T47D (cell line): ENCODE measurements around the gene DCHS1.
"Not testable (repeated sequence)": the region's sequence is repeated elsewhere in the genome, so short reads cannot be mapped to it uniquely, and the experiment has no call there.

ENCODE experiments used
- DNase-seq, 2 experiments: peaks; one replicate each; pipeline versions ENCODE4 v3.0.0 to v3.0.0-alpha.2; 2011 to 2012; ENCODE audit warnings: low read depth in 1 of 2, low spot score in 1 of 2
- JUND ChIP-seq: IDR thresholded peaks from 2 replicates; pipeline ENCODE4 v1.6.1; 2012; ENCODE audit warnings: low read depth
- in situ Hi-C: cut with HindIII; loops from 2 replicates; pipeline ENCODE4 v1.10.0; 2016; ENCODE audit warnings: low sequenced_read_pairs, low pct_unique_long_range_greater_than_20kb

The DCHS1 gene, protein sequence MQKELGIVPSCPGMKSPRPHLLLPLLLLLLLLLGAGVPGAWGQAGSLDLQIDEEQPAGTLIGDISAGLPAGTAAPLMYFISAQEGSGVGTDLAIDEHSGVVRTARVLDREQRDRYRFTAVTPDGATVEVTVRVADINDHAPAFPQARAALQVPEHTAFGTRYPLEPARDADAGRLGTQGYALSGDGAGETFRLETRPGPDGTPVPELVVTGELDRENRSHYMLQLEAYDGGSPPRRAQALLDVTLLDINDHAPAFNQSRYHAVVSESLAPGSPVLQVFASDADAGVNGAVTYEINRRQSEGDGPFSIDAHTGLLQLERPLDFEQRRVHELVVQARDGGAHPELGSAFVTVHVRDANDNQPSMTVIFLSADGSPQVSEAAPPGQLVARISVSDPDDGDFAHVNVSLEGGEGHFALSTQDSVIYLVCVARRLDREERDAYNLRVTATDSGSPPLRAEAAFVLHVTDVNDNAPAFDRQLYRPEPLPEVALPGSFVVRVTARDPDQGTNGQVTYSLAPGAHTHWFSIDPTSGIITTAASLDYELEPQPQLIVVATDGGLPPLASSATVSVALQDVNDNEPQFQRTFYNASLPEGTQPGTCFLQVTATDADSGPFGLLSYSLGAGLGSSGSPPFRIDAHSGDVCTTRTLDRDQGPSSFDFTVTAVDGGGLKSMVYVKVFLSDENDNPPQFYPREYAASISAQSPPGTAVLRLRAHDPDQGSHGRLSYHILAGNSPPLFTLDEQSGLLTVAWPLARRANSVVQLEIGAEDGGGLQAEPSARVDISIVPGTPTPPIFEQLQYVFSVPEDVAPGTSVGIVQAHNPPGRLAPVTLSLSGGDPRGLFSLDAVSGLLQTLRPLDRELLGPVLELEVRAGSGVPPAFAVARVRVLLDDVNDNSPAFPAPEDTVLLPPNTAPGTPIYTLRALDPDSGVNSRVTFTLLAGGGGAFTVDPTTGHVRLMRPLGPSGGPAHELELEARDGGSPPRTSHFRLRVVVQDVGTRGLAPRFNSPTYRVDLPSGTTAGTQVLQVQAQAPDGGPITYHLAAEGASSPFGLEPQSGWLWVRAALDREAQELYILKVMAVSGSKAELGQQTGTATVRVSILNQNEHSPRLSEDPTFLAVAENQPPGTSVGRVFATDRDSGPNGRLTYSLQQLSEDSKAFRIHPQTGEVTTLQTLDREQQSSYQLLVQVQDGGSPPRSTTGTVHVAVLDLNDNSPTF (N-terminal part only)

DNA sequence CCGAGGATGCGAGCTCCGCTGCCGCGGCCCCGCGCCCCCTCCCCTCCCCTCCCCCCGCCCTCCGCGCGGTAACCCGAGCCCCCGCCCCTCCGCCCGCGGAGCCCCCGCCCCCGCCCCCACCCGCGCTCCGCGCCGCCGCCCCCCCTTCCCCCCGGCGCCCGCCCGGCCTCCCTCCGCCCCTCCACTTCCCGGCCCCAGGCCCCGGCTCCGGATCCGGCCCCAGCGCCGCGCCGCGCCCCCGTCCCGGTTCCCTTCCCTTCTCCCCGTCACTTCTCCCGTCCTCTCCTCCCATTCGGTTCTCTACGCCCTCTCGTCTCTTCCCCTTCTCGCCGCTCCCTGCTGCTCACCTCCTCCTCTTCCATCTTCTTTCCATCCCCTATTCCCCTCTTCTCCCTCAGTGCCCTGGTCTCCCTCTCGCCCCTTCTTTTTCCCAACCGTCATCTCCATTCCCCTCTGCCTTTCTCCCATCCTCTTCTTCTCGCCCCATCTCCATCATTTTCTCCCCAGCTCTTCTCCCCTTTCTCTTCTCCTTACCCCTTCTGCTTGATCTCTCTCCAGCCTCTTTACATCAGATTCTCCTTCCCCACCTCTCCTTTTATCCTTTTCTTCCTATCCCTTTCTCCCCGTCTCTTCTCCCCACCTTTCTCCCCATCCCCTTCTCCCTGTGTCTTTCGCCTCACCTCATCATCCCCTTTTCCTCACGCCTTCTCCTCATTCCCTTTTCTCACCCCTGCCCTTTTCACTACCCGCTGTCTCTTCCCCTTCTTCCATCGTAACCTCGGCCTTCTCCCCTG, at the start of gene DCHS1:
TSS of gene DCHS1 (minus strand) at position 20 of the 794 bp plus-strand sequence. CDS start 14,196 bp downstream, outside the sequence.
- TF ChIP-seq JUND = no peak
- in situ Hi-C loops = no loop called here
- no peak for DNase-seq

DNA sequence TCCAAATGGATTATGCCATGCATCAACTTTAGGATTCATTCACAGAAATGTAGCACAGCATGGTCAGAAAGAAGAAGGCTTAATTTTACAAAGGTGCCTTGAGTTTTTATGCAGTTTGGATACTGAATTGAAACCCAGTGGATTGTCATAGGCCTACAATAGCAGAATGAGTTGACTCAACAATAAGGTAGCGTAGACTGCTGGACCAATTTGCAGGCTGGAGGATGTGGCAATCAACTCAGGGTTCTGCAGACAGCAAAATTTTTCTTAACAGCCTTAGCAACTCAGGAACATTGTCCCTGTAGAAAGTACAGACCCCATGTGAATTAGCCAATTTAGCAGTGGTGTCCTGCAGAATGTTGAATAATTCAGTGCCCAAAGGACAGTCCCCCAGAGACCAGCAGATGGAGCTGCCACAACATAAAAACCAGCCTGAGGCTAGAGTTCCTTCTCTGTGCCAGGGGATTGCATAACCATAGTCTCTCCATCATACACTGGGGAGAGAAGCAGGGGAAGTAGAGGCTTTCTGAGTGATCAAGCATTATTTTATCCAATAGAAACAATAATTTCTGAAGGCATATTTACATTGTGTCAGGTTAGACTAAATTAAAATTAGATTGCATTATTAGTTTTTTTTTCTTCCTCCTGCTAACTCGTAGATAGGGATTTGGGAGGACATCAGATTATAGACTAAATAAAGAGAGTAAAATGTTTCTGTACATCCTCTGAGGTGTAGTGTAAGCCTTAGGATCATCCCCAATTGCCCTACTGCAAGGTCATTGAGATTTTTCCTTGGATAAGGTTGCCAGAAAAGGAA, 47.8 kb upstream of the DCHS1 start:
- DNase-seq = peak; percentile 31 to 79
- no peak for TF ChIP-seq JUND
- in situ Hi-C loops = no loop called here

DNA sequence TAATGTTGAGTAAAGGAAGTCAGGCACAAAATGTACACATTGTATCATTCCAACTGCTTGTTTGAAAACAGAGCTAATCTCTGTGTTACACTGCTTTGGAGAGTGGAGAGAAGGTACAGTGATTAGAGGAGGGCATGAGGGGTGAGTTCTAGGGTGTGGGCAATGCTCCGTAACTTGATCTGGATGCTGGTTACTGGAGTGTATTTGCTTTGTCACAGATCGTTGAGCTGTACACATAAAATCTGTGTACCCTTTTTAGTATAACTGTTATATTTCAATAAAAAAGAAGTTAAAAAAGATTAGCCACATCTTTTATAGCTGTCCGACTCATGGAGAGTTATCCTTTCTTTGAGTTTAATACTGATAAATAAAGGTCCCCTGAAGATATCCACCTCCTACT, 46.3 kb upstream of the DCHS1 start:
- in situ Hi-C loops, DNase-seq: not testable (repeated sequence)

DNA sequence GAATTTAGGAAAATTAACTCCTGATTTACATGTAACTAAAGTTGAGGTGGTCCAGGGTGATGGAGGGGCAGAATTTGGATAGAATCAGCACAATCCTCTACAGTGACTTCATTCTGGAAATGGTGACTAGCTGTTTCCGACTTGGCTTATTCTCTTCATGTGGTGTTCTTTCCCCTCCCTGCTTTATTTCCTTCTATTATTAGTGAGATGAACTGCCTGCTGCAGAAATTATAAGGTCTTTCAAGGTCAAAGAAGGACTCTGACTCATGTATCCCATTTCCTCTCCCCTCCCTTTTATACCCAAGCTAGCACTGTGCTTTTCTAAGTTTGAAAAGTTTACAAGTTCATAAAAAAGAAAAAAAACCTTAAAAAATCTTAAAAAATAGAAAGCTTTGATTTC, 39.8 kb upstream of the DCHS1 start:
- DNase-seq = no peak
- in situ Hi-C loops = no loop called here
- TF ChIP-seq JUND = no peak

DNA sequence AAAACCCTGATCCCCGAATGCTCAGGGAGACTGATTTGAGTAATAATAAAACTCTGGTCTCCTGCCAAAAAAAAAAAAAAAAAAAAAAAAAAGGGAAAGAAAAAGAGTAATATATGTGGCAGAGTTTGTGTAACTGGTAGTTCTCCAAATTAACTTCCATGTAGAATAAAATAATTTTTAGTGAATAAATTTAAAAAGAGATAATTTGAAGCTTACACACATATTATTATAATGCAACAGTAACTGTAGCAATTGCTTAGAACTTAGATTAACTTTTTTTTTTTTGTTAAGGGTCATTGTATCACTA, 38.6 kb upstream of the DCHS1 start:
- no peak for TF ChIP-seq JUND
- DNase-seq = no peak
- in situ Hi-C loops = no loop called here

DNA sequence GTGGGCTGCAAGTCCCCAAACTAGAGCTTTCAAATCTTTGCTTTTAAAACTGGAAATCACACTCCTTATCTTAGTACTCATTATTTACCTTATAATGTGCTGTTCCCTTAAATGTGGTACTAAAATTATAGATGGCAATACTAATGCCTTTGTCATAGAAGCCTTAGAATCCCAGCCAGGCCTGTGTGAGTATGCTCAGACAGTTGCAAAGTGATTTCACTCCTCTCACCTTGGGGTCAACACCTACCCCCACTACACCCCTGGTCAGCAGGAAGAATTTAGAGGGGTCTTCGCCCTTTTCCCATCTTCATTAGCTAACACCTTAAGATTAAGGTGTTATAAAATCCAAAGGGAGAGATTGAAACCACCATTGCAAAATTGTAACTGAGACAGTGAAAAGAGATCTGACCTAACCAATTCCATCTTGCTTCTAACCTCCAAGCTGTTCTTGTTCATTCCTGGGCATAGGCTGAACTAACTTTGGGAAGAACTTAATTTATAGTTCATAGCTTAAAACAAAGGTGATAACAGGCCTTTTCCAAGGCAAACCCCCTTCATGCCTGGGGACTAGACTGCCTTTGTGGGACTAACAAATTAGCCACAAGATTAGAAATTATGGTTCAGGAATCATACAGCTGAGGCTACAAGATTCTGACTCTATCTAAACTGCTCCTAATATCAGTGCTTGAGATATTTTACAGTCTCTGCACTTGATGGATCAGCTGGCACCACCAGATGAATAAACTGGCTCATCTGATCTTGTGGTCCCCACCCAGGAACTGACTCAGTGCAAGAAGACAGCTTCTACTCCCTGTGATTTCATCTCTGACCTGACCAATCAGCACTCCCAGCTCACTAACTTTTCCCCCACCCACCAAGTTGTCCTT, 38.0 kb upstream of the DCHS1 start:
- in situ Hi-C loops = no loop called here
- TF ChIP-seq JUND = no peak
- DNase-seq = no peak

DNA sequence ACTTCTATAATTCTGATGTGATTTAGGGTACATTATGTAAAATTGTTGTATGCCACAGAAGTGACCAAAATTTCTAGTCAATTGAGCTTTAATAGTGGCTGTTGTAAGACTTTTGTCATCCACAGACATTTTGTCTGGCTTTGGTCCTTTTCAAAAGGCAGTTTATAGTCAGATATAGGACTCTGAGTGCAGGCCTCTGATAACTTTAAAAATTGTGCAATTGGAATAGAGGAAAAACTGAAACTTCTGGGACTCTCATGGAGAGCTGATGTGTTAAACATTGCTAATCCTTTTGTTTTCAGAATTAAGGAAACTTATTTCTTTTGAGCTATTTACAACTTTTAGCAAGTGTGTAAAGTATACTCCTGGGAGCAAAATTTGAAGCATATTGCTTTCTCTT, 36.5 kb upstream of the DCHS1 start:
- no peak for DNase-seq
- TF ChIP-seq JUND = no peak

DNA sequence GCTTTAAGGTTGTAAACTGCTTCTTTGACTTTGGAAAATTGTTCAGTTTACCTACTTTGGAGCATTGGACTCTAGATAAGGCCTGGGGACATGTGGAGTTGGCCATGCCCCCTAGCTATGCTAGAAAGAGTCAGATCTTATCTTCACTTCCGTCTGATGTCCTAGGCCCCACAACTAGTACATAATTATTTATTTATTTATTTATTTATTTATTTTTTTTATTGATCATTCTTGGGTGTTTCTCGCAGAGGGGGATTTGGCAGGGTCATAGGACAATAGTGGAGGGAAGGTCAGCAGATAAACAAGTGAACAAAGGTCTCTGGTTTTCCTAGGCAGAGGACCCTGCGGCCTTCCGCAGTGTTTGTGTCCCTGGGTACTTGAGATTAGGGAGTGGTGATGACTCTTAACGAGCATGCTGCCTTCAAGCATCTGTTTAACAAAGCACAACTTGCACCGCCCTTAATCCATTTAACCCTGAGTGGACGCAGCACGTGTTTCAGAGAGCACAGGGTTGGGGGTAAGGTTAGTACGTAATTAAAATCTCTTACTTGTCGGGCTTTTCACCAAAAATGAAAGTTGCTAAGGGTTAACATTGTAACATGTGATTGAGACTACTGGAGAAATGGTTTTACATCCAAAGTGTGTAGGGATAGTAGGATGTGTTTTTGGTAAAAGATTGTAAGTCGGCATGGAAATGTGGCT, 35.0 kb upstream of the DCHS1 start:
- in situ Hi-C loops, DNase-seq: not testable (repeated sequence)

More for the DNA sequence above, 36.5 kb upstream of the DCHS1 start:
- in situ Hi-C loops = no loop called here

DNA sequence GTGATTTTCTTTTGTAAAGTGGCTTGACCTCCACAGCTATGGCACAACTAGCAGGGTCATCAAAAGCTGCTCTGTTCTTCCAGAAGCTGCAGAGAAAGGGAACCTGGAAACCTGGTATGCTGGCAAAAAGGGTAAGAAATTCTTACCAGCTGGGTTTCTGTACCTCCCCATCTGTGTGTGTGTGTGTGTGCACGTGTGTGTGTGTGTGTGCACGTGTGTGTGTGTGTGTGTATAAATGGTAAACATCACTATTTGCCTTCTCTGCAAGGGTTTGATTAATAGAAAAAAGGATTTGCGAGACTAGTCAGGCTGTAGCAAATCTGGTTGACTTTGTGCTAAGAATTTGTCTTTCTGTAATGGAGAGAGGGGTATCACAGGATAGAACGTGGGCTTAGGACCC, 32.3 kb upstream of the DCHS1 start:
- DNase-seq = no peak
- TF ChIP-seq JUND = no peak
- in situ Hi-C loops = no loop called here

DNA sequence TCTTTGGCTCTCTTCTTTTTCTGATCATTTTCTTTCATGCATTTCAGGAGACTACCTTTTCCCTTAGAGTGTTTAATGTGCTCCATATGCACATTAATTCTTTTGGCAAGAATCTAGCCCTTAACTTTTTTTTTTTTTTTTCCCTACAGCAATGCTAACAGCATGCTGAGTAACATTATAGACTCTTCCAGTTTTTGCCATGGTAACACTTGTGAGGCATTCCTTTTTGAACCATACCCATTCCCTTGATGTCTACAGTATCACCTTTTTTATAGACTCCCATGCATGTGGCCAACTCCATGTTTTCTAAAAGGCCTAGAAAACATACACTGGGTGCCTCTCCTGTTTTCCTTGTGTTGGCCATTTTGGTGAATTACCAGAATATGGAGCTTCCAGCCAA, 30.4 kb upstream of the DCHS1 start:
- in situ Hi-C loops = no loop called here
- DNase-seq = no peak
- TF ChIP-seq JUND = no peak

DNA sequence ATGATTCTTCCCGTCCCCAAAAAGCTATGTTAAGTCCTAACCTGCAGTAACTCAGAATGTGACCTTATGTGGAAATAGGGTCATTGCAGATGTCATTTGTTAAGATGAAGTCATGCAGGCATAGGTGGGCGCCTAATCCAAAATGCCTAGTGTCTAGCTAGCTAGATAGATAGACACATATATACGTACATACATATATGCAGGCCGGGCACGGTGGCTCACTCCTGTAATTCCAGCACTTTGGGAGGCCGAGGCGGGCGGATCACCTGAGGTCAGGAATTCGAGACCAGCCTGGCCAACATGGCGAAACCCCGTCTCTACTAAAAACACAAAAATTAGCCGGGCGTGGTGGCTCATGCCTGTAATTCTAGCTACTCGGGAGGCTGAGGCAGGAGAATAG, 28.5 kb upstream of the DCHS1 start:
- in situ Hi-C loops, DNase-seq: not testable (repeated sequence)
